HL-60 (cell line): ENCODE measurements around the gene CCDC69.

ENCODE experiments used
- CTCF ChIP-seq: IDR thresholded peaks from one replicate; pipeline ENCODE4 v1.5.1; 2011; ENCODE audit warnings: low read length, control low read depth, inconsistent platforms; ENCODE audit not compliant: insufficient read depth
- GABPA ChIP-seq: IDR thresholded peaks from 2 replicates; pipeline ENCODE4 v1.6.1; 2012; ENCODE audit warnings: low read depth
- POLR2AphosphoS5 ChIP-seq: IDR thresholded peaks from 2 replicates; pipeline ENCODE4 v1.6.1; 2012; ENCODE audit warnings: low read depth
- SPI1 ChIP-seq: IDR thresholded peaks from 2 replicates; pipeline ENCODE4 v1.6.1; 2012; ENCODE audit warnings: low read depth, mild to moderate bottlenecking, borderline replicate concordance
- TF ChIP-seq, protein P1 (sequence below): IDR thresholded peaks from 2 replicates; pipeline ENCODE4 v1.6.1; 2012; ENCODE audit warnings: low read depth; ENCODE audit not compliant: insufficient replicate concordance

DNA sequence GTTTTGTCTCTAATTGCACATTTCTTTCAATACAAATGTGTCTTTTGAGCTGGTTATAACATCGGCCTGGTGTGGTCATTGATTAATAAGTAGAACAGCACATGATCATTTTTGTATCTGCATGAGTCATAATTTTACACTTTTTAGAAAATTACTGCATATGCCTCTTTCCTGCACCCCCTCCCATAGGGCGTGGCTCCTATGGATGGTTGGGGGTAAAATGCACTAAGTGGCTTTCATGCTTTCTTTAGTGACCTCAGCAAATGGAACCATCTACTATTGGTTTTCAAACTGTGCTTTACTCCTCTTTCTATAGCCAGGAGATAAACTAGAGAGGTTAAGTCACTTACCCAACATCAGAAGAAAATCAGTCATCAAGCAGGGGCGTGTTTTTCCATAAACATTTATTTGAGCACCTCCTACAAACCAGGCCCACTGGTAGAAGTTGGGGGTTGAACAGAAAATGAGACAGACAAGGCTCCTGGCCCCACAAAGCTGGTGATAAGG is 70.1 kb downstream of the CCDC69 start:
- TF ChIP-seq CTCF (no peak), POLR2AphosphoS5 (no peak), SPI1 (no peak), GABPA (no peak)
- TF ChIP-seq, protein P1, sequence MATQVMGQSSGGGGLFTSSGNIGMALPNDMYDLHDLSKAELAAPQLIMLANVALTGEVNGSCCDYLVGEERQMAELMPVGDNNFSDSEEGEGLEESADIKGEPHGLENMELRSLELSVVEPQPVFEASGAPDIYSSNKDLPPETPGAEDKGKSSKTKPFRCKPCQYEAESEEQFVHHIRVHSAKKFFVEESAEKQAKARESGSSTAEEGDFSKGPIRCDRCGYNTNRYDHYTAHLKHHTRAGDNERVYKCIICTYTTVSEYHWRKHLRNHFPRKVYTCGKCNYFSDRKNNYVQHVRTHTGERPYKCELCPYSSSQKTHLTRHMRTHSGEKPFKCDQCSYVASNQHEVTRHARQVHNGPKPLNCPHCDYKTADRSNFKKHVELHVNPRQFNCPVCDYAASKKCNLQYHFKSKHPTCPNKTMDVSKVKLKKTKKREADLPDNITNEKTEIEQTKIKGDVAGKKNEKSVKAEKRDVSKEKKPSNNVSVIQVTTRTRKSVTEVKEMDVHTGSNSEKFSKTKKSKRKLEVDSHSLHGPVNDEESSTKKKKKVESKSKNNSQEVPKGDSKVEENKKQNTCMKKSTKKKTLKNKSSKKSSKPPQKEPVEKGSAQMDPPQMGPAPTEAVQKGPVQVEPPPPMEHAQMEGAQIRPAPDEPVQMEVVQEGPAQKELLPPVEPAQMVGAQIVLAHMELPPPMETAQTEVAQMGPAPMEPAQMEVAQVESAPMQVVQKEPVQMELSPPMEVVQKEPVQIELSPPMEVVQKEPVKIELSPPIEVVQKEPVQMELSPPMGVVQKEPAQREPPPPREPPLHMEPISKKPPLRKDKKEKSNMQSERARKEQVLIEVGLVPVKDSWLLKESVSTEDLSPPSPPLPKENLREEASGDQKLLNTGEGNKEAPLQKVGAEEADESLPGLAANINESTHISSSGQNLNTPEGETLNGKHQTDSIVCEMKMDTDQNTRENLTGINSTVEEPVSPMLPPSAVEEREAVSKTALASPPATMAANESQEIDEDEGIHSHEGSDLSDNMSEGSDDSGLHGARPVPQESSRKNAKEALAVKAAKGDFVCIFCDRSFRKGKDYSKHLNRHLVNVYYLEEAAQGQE: no peak
